NCI-H2196 (cell line): ENCODE results near the gene RREB1.

Experiments used
- DNase-seq: peaks from one replicate; lab custom pipeline; 2025; ENCODE audit not compliant: unreplicated experiment; lab: John Stamatoyannopoulos, UW

RREB1 gene

GRCh38 chr6:7241709-7242645 is 134.2 kb downstream of the RREB1 start:
- DNase-seq, result no peak

- no peak for DNase-seq
These were observed 135.0 kb downstream of the RREB1 start for GRCh38 chr6:7242835-7243178.

DNA sequence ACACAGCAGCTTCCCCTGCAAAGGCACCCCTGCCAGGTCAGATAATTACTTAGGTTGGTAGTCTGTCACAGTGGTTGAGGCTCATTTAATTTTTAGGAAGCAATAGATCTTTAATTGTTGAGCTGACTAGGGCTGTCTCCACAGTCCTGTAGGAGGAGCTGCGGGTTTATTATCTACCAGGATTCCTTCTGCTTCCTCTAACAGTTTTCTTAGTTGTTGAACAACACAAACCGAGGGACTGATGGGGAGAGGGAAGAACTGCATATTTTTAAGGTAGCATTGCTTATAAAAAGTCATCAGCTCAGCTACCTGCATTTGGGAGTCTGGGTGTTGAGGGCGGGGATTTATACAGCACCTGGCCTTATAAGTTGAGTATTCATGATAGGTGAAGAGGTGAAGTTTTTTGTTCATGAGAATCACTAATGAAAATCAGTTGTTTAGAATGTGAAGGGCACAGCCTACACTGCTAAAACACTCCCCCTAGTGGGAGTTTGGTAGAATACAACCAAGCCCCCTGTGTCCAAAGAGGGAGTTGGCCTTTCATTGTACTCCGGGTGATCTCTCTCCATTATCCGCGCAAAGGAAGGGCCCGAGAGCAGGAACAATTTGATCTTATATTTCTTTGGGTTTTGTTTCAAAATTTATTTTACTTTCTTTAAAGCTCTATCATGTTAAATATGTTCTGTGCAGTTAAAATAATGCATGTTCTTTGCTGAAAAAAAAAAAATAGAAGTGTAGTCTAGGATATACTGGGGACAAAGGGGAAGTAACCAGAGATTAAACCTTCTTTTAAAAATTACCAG is 135.6 kb downstream of the RREB1 start:
- peak; percentile 82 for DNase-seq

- DNase-seq, result no peak
These were observed 138.1 kb downstream of the RREB1 start for GRCh38 chr6:7245668-7246393.

DNA sequence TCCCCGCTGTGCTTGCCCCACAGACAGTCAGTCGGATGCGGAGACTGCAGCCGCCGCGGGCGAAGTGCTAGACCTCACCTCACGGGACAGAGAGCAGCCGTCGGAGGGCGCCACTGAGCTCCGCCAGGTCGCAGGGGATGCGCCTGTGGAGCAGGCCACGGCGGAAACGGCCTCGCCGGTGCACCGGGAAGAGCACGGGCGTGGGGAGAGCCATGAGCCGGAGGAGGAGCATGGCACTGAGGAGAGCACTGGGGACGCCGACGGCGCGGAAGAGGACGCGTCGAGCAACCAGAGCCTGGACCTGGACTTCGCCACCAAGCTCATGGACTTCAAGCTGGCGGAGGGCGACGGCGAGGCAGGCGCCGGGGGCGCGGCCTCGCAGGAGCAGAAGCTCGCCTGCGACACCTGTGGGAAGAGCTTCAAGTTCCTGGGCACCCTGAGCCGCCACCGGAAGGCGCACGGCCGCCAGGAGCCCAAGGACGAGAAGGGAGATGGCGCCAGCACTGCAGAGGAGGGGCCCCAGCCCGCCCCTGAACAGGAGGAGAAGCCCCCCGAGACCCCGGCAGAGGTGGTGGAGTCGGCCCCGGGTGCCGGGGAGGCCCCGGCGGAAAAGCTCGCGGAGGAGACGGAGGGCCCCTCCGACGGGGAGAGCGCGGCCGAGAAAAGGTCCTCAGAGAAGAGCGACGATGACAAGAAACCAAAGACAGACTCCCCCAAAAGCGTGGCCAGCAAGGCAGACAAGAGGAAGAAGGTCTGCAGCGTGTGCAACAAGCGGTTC is 138.8 kb downstream of the RREB1 start:
- no peak for DNase-seq

- DNase-seq, result no peak
These were observed 139.4 kb downstream of the RREB1 start for GRCh38 chr6:7247179-7247456.

GRCh38 chr6:7247828-7248227 is 140.1 kb downstream of the RREB1 start:
- DNase-seq, result no peak

DNA sequence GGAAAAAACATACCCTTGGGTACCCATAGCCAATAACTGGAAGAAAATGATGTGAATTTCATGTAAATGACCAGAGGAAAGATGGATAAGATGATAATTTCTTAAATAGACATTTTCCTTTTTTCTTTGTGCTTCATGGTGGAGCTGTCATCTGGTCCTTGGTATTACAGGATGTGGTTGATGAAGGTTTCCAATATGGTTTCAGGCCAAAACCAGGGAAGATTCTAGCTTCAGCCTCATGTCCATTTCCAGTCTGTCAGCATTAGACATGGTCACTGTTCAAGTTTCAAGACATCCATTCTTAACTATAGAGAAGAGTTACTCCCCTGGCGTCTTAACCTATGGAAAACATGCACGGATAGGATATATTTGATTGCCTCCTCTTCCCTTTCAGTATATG is 141.6 kb downstream of the RREB1 start:
- no peak for DNase-seq

DNA sequence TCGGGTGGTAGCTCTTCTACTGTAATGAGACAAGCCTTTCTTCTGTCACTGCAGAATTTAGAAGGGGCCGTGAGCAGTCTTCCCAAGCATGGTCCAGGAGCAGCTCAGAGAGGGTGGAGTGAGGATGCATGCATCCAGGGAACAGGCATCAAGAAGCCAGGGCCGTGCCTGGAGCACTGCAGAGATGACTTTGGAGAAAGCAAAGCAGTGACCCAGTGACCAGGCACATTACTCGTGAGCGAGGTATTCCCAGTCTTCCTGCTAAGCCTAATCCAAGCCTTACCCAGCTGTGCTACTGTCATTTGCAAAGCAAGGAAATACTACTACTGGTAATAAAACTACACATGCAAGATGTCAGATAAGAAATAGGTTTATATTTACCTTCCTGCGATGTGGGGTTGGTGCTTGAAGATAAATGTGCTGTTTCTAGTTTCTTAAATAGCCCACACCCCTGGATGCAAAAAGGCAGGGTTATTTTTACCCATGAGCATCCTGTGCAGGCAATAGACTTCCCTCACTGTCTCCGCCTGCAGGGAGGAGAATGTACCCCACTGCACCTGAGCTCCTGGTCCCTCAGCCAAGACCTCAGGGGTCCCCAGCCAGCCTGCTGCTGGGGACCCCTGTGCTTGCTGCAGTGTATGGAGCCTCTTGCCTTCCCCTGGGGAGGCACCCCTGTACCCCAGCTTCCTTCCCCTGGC is 142.3 kb downstream of the RREB1 start:
- no peak for DNase-seq

GRCh38 chr6:7250812-7251211 is 143.1 kb downstream of the RREB1 start:
- no peak for DNase-seq

GRCh38 chr6:7251646-7252260 is 144.0 kb downstream of the RREB1 start:
- DNase-seq, result no peak

- DNase-seq, result no peak
These were observed 144.6 kb downstream of the RREB1 start for GRCh38 chr6:7252390-7252789.

GRCh38 chr6:7254980-7255835 is 147.4 kb downstream of the RREB1 start:
- no peak for DNase-seq

GRCh38 chr6:7255918-7256317 is 148.2 kb downstream of the RREB1 start:
- DNase-seq, result no peak

GRCh38 chr6:7256785-7257184 is 149.0 kb downstream of the RREB1 start:
- no peak for DNase-seq

DNA sequence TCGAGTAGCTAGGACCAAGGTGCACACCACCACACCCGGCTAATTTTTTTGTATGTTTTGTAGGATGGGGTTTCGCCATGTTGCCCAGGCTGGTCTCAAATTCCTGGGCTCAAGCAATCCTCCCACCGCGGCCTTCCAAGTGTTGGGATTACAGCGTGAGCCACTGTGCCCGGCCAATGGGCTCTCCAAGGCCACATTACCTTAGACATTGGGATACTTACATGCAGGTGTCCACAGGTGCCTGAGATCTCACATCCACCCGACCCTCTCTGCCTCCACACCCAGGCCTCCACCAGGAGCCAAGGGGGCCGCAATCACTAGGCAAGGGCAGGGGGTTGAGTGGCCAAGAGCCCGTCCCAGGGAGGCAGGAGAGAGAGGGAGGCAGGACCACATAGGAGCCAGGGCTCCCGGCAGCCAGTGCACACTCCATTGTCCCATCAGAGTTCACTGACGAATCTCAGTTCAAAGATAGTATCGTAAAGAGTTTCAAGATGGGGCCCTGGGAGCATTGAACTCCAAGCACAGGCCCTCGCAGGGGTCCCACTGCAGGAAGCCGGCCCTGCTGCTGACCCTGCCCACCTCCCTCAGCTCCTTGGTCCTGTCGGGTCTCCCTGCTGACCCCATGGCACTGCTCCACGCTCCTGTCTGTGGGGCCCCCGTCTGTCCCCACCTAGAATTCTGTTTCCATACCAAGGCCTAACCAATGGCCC is 149.9 kb downstream of the RREB1 start:
- no peak for DNase-seq

DNA sequence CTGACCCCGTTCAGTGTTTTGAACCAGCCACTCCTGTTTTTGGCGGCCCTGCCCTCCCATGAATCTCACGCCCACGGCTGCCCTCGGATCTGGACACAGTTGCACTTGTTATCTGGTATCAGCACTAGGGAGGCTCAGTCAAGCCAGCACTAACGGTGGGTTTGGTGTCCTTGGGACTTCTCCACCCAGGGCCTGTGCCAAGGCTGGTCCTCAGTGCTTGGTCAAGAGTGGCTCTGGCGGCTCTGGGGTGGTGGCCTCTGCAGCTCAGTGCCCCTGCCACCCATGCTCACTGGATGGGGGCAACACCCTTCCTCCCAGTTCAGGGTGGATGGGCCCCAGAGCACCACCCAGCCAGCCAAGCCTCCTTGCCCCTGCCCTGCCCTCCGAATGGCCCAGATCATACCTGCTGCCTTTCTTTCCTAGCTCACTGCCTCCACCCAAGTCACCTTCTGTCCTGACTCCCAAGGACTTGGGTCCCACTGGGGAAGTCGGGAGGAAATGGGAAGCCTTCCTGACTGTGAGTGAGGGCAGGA is 150.5 kb downstream of the RREB1 start:
- no peak for DNase-seq
